ENCODE results near the gene FGF8. TPM values are rescaled to one million over a fixed set of nuclear protein-coding genes. Genes with fewer than 3 reads are reported as not detected.
A peak's percentile ranks its signal among the peaks of the same experiment; 100 is the strongest.
"Not testable (repeated sequence)": the region's sequence is repeated elsewhere in the genome, so short reads cannot be mapped to it uniquely, and the experiment has no call there.

FGF8 gene
- total RNA-seq, 6 donors from 2014 or later, result 0.44 TPM; not detected in 5

GRCh38 chr10:101789686-101790085 is 13.8 kb upstream of the FGF8 start:
- H3K9me3 ChIP-seq, result no peaks in the 10 kb centered on the region
- H3K36me3 ChIP-seq, result peaks cover 28 to 100% (median 84%) of the 10 kb centered on the region in 4 donors
- no peaks in the 10 kb centered on the region for H3K27me3 ChIP-seq
- DNase-seq (no peak), ATAC-seq (ENCODE audit: low FRiP score in 2 of 2) (no peak)
- TF ChIP-seq CTCF (IDR thresholded peaks at IDR 0.05) (no peak), POLR2AphosphoS5 (IDR thresholded peaks at IDR 0.05) (no peak), EP300 (IDR thresholded peaks at IDR 0.05) (no peak), POLR2A (IDR thresholded peaks at IDR 0.05) (no peak)
- no peak overlapping the region for H3K4me3 ChIP-seq
- H3K27ac ChIP-seq, result no peak overlapping the region
- peaks cover 0 to 17% (median 2%) of the 10 kb centered on the region in 4 donors for H3K4me1 ChIP-seq
- WGBS, 2 donors, result 92% methylated on average over 7 of the region's 7 CpGs

- H3K27ac ChIP-seq, H3K27me3 ChIP-seq, H3K9me3 ChIP-seq, H3K4me3 ChIP-seq: not testable (repeated sequence)
- Histone ChIP-seq H3K4me1 (peaks cover 0 to 17% (median 4%) of the 10 kb centered on the region in 4 donors), H3K36me3 (peaks cover 23 to 98% (median 83%) of the 10 kb centered on the region in 4 donors)
- DNase-seq (peak in 1 of 2 donors; percentile 81), ATAC-seq (ENCODE audit: low FRiP score in 2 of 2) (peak in 1 of 2 donors; percentile 51)
- WGBS, 2 donors, result 74 to 77% methylated on average over 9 of the region's 9 CpGs
Observed at GRCh38 chr10:101789231-101789630, 13.3 kb upstream of the FGF8 start.

DNA sequence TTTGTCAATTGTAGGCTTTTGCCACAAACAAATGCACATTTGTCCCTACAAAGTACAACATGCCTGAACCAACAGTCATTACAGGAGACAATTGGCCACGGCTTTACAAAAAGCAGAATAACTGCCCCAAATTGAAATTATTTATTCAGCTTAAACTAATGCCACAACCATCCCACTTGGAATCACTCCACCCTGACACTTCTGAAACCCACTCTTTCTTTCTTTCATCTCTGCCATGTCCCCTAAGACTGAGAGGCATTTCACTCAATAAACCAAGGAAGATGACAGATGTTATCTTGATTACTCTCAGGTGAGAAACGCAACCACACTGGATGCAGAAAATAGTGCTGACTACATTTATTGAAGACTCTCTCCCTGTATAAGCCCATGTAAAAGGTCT is 9.9 kb upstream of the FGF8 start:
- TF ChIP-seq POLR2A (IDR thresholded peaks at IDR 0.05) (no peak), POLR2AphosphoS5 (IDR thresholded peaks at IDR 0.05) (no peak), CTCF (IDR thresholded peaks at IDR 0.05) (no peak), EP300 (IDR thresholded peaks at IDR 0.05) (no peak)
- DNase-seq, result no peak
- Histone ChIP-seq H3K27ac (no peak overlapping the region), H3K27me3 (no peaks in the 10 kb centered on the region), H3K36me3 (peaks cover 7 to 68% (median 48%) of the 10 kb centered on the region in 4 donors), H3K9me3 (no peaks in the 10 kb centered on the region), H3K4me3 (no peak overlapping the region), H3K4me1 (peaks cover 25 to 48% (median 30%) of the 10 kb centered on the region in 4 donors)
- WGBS, 2 donors, result 91 to 93% methylated on average over 2 of the region's 2 CpGs
- ATAC-seq (ENCODE audit: low FRiP score in 2 of 2), result no peak

- DNase-seq (no peak), ATAC-seq (ENCODE audit: low FRiP score in 2 of 2) (no peak)
- no peak for TF ChIP-seq CTCF (IDR thresholded peaks at IDR 0.05)
- no peak for TF ChIP-seq POLR2AphosphoS5 (IDR thresholded peaks at IDR 0.05)
- TF ChIP-seq POLR2A (IDR thresholded peaks at IDR 0.05), result no peak
- TF ChIP-seq EP300 (IDR thresholded peaks at IDR 0.05), result no peak
- peaks cover 4 to 56% (median 38%) of the 10 kb centered on the region in 4 donors for H3K36me3 ChIP-seq
- no peak overlapping the region for H3K27ac ChIP-seq
- no peaks in the 10 kb centered on the region for H3K9me3 ChIP-seq
- H3K4me3 ChIP-seq, result no peak overlapping the region
- 86 to 89% methylated on average over 2 of the region's 2 CpGs for WGBS, 2 donors
- peaks cover 38 to 57% (median 39%) of the 10 kb centered on the region in 4 donors for H3K4me1 ChIP-seq
- peaks cover 0 to 3% (median 0%) of the 10 kb centered on the region in 4 donors for H3K27me3 ChIP-seq
Observed at GRCh38 chr10:101784558-101784957, 8.6 kb upstream of the FGF8 start.

DNA sequence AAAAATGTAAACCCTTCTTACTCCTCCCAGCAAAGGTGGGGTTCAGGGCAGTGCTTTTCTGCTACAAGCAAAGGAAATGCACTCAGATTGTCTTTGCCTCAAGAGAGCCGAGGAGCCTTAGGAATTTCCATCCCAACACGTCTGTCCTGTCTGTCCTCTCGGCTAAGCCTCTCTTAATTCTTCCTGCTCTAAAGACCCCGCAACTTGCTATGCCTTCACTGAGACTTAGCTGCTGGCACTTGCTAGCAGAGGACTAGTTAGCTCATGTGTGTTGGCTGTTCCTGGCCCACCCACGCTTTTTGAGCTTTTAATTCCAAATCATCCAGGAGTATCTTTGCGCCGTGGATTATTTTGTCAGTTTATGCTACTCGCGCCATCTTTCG is 7.8 kb upstream of the FGF8 start:
- Histone ChIP-seq H3K9me3 (no peaks in the 10 kb centered on the region), H3K4me3 (peak overlapping the region; percentile 52 to 67 (median 62)), H3K27ac (peak overlapping the region in 3 of 4 donors; percentile 28 to 65 (median 48)), H3K4me1 (peaks cover 45 to 57% (median 46%) of the 10 kb centered on the region in 4 donors), H3K36me3 (peaks cover 4 to 47% (median 30%) of the 10 kb centered on the region in 4 donors), H3K27me3 (peaks cover 0 to 11% (median under 1%) of the 10 kb centered on the region in 4 donors)
- WGBS, 2 donors, result 61 to 71% methylated on average over 10 of the region's 10 CpGs
- TF ChIP-seq POLR2A (IDR thresholded peaks at IDR 0.05) (no peak), EP300 (IDR thresholded peaks at IDR 0.05) (no peak), POLR2AphosphoS5 (IDR thresholded peaks at IDR 0.05) (no peak), CTCF (IDR thresholded peaks at IDR 0.05) (no peak)
- no peak for ATAC-seq (ENCODE audit: low FRiP score in 2 of 2)
- DNase-seq, result no peak
